Gastroesophageal sphincter (tissue), 4 donors: ENCODE measurements around the gene FKBP1B. TPM values are rescaled to one million over a fixed set of nuclear protein-coding genes. Genes with fewer than 3 reads are reported as not detected.
"Not testable (repeated sequence)": the region's sequence is repeated elsewhere in the genome, so short reads cannot be mapped to it uniquely, and the experiment has no call there.

Experiments used
- ATAC-seq: fragments of 150-250 bp; one replicate; pipeline ENCODE4 v1.9.1; 2016; ENCODE audit warnings: mild to moderate bottlenecking, moderate library complexity
- H3K27ac ChIP-seq, 4 donors: fragments of 200-600 bp; sonication (generic) in 3 of 4; 1 replicate in 3 of 4; 2 replicates in 1 of 4; pipeline ENCODE4 v1.5.1; 2016 to 2019
- H3K27me3 ChIP-seq: fragments of 200-600 bp; sonication (generic); one replicate; pipeline ENCODE4 v1.5.1; 2019
- H3K36me3 ChIP-seq, 2 donors: fragments of 200-600 bp; sonication (generic); one replicate each; pipeline ENCODE4 v1.5.1; 2019; ENCODE audit warnings: control low read depth in 1 of 2
- H3K4me1 ChIP-seq, 3 donors: fragments of 200-600 bp; sonication (generic); 1 replicate in 2 of 3; 2 replicates in 1 of 3; pipeline ENCODE4 v1.5.1; 2016 to 2019; ENCODE audit warnings: control low read depth in 2 of 3
- H3K4me3 ChIP-seq, 2 donors: fragments of 200-600 bp; sonication (generic); one replicate each; pipeline ENCODE4 v1.5.1; 2019; ENCODE audit warnings: mild to moderate bottlenecking in 1 of 2, moderate library complexity in 1 of 2
- H3K9me3 ChIP-seq, 3 donors: fragments of 200-600 bp; sonication (generic); one replicate each; pipeline ENCODE4 v1.5.1; 2017 to 2019; ENCODE audit warnings: control low read depth in 2 of 3
- EP300 ChIP-seq: sonication (generic); formaldehyde crosslinking; IDR thresholded peaks from one replicate; pipeline ENCODE4 v1.6.1; 2017; ENCODE audit warnings: antibody characterized with exemption, mild to moderate bottlenecking
- POLR2A ChIP-seq, 2 donors: fragments of 450-650 bp; IDR thresholded peaks; one replicate each; pipeline ENCODE4 v1.6.1; 2017; ENCODE audit warnings: antibody characterized with exemption in 2 of 2, mild to moderate bottlenecking in 2 of 2, moderate library complexity in 1 of 2
- POLR2AphosphoS5 ChIP-seq: sonication (generic); formaldehyde crosslinking; IDR thresholded peaks from one replicate; pipeline ENCODE4 v1.6.1; 2017; ENCODE audit warnings: antibody characterized with exemption
- WGBS, 2 donors: methylation state at CpG; one replicate each; pipeline ENCODE4 v1.1.5; 2018; ENCODE audit warnings: low coverage in 1 of 2; 5-methylcytosine and 5-hydroxymethylcytosine counted together
- total RNA-seq, 4 donors: library from RNA; depleted of rRNA; stranded (reverse); fragments of >200 nt; gene quantifications; one replicate each; pipeline ENCODE4 v1.1.0, GENCODE V29; 2016
- TF ChIP-seq, protein P1 (sequence below), 4 experiments: fragments of 200-600 bp in 2 of 4; fragments of 450-650 bp in 2 of 4; sonication (generic) in 1 of 4; IDR thresholded peaks; one replicate each; pipeline ENCODE4 v1.5.1; 2017 to 2019; ENCODE audit warnings: antibody characterized with exemption in 4 of 4, mild to moderate bottlenecking in 2 of 4, moderate library complexity in 2 of 4

The FKBP1B gene
- total RNA-seq, 4 donors from 2014 or later: 2.3 to 8.6 (median 5.5) TPM

DNA sequence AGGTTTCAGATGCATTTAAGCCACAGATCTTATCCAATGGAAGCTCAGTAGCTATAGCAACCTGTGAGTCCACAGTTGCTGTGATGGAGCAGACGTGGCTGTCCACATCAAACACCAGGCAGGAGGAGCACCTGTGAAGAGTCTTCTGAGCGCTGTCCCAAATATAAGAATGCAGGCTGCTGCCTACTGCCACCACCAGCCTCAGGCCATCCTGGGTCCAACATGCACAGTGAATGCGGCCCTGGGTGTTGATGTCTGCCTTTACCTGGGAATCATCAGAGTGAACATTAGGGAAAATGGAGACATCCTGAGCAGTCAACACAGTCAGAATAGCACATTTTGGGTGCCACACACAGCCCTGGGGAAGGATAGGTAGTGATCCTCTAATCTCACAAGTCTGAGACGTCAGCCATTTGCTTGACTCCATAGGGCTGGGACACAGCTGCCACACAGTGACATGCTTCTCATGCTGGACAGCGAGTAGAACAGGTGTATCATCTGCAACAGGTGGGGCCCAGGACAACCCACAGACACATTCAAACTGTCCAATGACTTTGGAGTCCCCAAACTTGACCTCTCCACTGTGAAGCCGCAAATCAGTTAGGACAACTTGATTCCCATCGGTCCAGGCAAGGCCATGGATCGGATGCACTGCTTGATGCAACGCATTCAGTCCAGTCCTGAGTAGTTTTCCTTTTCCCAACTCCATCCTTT is 10.6 kb upstream of the FKBP1B start:
- Histone ChIP-seq H3K27me3 (no peaks in the 10 kb centered on the region), H3K27ac (no peak overlapping the region), H3K9me3 (no peaks in the 10 kb centered on the region), H3K4me3 (no peak overlapping the region), H3K4me1 (peaks cover 0 to 7% (median 0%) of the 10 kb centered on the region in 3 donors), H3K36me3 (peaks cover 0 to 36% of the 10 kb centered on the region in 2 donors)
- TF ChIP-seq POLR2A (IDR thresholded peaks at IDR 0.05): no peak
- TF ChIP-seq POLR2AphosphoS5: no peak
- TF ChIP-seq EP300: no peak
- TF ChIP-seq, protein P1, sequence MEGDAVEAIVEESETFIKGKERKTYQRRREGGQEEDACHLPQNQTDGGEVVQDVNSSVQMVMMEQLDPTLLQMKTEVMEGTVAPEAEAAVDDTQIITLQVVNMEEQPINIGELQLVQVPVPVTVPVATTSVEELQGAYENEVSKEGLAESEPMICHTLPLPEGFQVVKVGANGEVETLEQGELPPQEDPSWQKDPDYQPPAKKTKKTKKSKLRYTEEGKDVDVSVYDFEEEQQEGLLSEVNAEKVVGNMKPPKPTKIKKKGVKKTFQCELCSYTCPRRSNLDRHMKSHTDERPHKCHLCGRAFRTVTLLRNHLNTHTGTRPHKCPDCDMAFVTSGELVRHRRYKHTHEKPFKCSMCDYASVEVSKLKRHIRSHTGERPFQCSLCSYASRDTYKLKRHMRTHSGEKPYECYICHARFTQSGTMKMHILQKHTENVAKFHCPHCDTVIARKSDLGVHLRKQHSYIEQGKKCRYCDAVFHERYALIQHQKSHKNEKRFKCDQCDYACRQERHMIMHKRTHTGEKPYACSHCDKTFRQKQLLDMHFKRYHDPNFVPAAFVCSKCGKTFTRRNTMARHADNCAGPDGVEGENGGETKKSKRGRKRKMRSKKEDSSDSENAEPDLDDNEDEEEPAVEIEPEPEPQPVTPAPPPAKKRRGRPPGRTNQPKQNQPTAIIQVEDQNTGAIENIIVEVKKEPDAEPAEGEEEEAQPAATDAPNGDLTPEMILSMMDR (IDR thresholded peaks at IDR 0.05): no peak
- ATAC-seq: no peak
- 88 to 90% methylated on average over 2 to 6 of the region's 9 CpGs for WGBS, 2 donors

DNA sequence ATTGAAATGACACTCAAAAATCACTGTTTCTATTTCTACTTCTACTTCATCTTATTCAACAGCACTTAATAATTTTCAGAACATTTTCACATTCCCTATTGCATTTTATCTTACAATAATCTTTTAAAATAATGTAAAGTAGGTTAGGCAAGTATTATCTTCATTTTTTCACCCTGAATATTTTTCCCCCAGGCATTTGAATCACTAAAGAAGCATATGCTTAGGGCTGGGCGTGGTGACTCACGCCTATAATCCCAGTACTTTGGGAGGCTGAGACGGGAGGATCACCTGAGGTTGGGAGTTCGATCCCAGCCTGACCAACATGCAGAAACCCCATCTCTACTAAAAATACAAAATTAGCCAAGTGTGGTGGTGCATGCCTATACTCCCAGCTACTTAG is 9.0 kb upstream of the FKBP1B start:
- Histone ChIP-seq H3K36me3 (peaks cover 0 to 36% of the 10 kb centered on the region in 2 donors), H3K4me1 (peaks cover 0 to 7% (median 0%) of the 10 kb centered on the region in 3 donors), H3K27me3 (no peaks in the 10 kb centered on the region), H3K4me3 (no peak overlapping the region), H3K27ac (no peak overlapping the region), H3K9me3 (no peaks in the 10 kb centered on the region)
- WGBS, 2 donors: 100% methylated on average over 4 of the region's 4 CpGs; no CpG with 5 or more reads in 1 of the 2 donors
- TF ChIP-seq POLR2AphosphoS5: no peak
- no peak for ATAC-seq

DNA sequence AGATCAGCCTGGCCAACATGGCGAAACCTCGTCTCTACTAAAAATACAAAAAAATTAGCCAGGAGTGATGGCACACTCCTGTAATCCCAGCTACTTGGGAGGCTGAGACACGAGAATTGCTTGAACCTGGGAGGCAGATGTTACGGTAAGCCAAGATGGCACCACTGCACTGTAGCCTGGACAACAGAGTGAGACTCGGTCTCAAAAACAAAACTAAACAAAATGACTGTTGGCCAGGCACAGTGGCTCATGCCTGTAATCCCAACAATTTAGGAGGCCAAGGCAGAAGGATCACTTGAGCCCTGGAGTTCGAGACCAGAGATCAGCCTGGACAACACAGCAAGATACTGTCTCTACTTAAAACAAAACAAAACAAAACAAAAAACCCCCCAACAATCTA is 6.4 kb upstream of the FKBP1B start:
- ATAC-seq: not testable (repeated sequence)
- WGBS, 2 donors: 88 to 91% methylated on average over 6 of the region's 6 CpGs

DNA sequence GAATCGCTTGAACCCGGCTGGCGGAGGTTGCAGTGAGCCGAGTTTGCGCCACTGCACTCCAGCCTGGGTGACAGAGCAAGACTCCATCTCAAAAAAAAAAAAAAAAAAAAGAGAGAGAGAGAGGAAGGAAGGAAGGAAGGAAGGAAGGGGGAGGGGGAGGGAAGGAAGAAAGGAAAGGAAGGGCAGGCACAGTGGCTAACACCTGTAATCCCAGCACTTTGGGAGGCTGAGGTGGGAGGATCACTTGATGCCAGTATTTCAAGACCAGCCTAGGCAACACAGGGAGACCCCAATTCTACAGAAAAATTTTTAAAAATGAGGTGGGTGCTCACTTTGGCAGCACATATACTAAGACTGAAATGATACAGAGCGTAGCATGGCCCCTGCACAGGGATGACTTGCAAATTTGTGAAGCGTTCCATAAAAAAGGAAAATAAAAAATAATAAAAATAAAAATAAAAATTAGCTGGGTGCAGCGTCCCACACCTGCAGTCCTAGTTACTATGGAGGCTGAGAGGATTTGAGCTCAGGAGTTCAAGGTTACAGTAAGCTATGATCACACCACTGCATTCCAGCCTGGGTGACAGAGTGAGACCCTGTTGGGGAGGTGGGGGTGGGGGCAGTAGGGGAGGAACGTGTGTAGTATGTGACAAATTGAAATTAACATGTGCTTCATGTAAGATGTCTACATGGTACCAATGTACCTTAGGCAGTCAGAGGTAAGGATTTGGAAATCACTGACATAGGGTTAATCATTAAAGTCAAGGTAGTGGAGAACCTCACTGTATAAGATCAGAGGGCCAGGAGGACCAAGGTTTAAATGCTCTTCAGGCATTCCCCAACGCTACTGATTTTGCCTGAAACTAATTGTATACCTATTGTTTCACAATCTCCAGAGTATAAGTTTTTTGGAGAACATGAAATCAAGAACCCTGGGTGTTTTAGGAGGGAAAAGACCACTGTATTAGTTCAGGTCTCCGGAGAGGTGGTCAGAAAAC is 3.7 kb upstream of the FKBP1B start:
- H3K27ac ChIP-seq: no peak overlapping the region
- H3K36me3 ChIP-seq: no peaks in the 10 kb centered on the region
- no peak for ATAC-seq
- H3K27me3 ChIP-seq: no peaks in the 10 kb centered on the region
- WGBS, 2 donors: 61 to 73% methylated on average over 4 to 6 of the region's 11 CpGs
- H3K4me1 ChIP-seq: peaks cover 0 to 40% (median 12%) of the 10 kb centered on the region in 3 donors
- peak overlapping the region in 1 of 2 donors; percentile 60 for H3K4me3 ChIP-seq
- H3K9me3 ChIP-seq: no peaks in the 10 kb centered on the region
- TF ChIP-seq EP300: no peak

More for the DNA sequence above, 6.4 kb upstream of the FKBP1B start:
- Histone ChIP-seq H3K4me1 (peaks cover 0 to 16% (median 6%) of the 10 kb centered on the region in 3 donors), H3K36me3 (peaks cover 0 to 15% of the 10 kb centered on the region in 2 donors)
- not testable (repeated sequence) for H3K9me3 ChIP-seq, H3K27ac ChIP-seq, H3K27me3 ChIP-seq, H3K4me3 ChIP-seq

DNA sequence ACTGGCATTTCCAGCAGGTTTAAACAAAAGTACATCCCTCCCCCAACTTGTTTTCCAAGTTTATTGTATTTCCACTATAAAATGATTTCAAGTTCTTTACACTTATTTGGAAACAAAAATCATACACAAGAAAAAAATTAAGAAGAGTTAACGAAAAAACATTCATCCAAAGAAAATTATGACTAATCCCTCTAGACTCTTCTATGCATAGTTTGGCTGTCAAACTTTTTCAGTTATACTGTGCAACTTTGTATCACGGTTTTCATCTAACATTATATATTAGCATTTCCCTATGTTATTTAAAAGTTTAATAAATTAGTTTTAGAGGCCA is 3.0 kb upstream of the FKBP1B start:
- TF ChIP-seq POLR2A (IDR thresholded peaks at IDR 0.05) (no peak), EP300 (no peak), POLR2AphosphoS5 (no peak)
- TF ChIP-seq, protein P1 (IDR thresholded peaks at IDR 0.05): no peak
- Histone ChIP-seq H3K4me1 (peaks cover 0 to 40% (median 12%) of the 10 kb centered on the region in 3 donors), H3K36me3 (no peaks in the 10 kb centered on the region), H3K4me3 (peak overlapping the region; percentile 60 to 72), H3K9me3 (no peaks in the 10 kb centered on the region), H3K27ac (peak overlapping the region in 3 of 4 donors; percentile 77 to 83 (median 79)), H3K27me3 (no peaks in the 10 kb centered on the region)
- no peak for ATAC-seq
- WGBS, 2 donors: 0 to 2% methylated on average over 2 of the region's 2 CpGs

DNA sequence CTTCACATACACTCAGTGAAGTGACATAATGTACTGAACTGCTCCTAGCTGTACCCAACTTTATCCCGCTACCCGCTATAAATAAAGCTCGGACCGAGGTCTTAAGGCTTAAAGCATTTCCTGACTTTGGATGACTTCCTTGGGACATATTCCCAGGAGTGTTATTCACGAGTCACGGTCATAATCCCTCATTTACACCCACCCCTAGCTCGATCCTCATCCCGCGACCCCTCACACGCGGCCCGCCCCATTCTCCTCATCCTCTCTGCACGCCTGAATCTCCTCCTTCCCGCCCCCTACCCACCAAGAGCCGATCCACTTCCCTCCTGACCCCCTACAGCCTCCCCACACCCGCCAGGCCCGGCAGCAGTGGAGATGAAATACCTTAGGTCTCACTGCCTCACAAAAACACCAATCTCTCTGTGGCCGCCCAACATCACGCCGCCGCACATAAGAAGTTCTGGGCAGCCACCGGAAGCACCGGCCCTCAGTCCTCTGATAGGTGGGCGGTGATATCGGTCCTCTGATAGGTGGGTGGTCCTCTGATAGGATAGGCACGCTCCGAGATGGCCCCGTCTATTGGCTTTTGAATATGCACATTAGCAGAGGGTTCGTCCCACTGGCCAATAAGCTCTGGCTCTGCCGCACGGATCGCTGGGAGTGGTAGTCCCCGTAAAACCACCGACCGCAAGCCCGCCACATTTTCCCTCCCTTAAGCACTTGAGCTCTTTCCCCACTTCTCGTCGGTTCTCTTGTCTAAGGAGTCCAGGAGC is 2.4 kb upstream of the FKBP1B start, which contains the start of gene WDCP:
TSS of gene WDCP (minus strand) at position 462 of the 773 bp plus-strand sequence. CDS start 7,897 bp downstream, outside the sequence.
- Histone ChIP-seq H3K27ac (peak within 1 kb of the TSS; percentile 13 to 83 (median 78)), H3K36me3 (no peaks in the 10 kb centered on the region), H3K4me3 (peak within 1 kb of the TSS; percentile 60 to 72), H3K27me3 (no peaks in the 10 kb centered on the region), H3K9me3 (no peaks in the 10 kb centered on the region), H3K4me1 (peaks cover 0 to 40% (median 12%) of the 10 kb centered on the region in 3 donors)
- 0 to 2% methylated on average over 17 to 28 of the region's 38 CpGs for WGBS, 2 donors
- ATAC-seq: peak; percentile 100
- TF ChIP-seq, protein P1 (IDR thresholded peaks at IDR 0.05): no peak
- TF ChIP-seq POLR2A (IDR thresholded peaks at IDR 0.05) (peak; percentile 46 to 57), POLR2AphosphoS5 (peak; percentile 79), EP300 (no peak)
